ENCODE measurements around the gene ADGB. TPM values are rescaled to one million over a fixed set of nuclear protein-coding genes. Genes with fewer than 3 reads are reported as not detected.

The ADGB gene
- total RNA-seq, 1 experiment from 2014 or later = not detected

DNA sequence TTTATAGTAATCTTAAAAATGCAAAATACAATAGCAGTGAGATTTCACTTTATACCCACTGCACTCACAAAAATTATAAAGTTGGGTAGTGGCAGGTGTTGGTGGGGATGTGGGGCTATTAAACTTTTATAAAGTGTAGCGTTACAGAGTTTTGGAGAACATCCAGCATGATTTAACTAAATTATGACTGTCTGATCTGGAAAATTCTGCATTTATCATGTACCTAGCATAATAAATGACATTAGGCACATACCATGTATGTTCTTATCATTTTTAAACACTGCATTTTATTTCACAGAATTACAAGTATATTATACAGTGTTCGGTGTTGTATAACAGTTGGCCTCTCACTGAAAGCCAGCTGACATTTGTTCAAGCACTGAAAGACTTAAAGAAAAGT lies 169.9 kb downstream of the ADGB start (continued):
- TF ChIP-seq ELF1 (IDR thresholded peaks at IDR 0.05; ENCODE audit: borderline replicate concordance, low read depth) = no peak
- TF ChIP-seq, protein P1, sequence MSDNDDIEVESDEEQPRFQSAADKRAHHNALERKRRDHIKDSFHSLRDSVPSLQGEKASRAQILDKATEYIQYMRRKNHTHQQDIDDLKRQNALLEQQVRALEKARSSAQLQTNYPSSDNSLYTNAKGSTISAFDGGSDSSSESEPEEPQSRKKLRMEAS (IDR thresholded peaks at IDR 0.05) = no peak

- no peaks in the 10 kb centered on the region for H3K36me3 ChIP-seq (ENCODE audit: control insufficient read depth in 1 of 2, insufficient read depth in 2 of 2, low read length in 2 of 2)
- no peak overlapping the region for H3K4me3 ChIP-seq (replicated peaks in 1 of 2; ENCODE audit: low read depth in 1 of 2, low read length in 2 of 2)
- H3K4me2 ChIP-seq (ENCODE audit: low read length) = no peak overlapping the region
- no peak overlapping the region for H3K27ac ChIP-seq (ENCODE audit: low read depth, low read length)
- TF ChIP-seq JUND (IDR thresholded peaks at IDR 0.05) = no peak
- TF ChIP-seq SRF (IDR thresholded peaks at IDR 0.05; ENCODE audit: low read depth) = no peak
- TF ChIP-seq FOSL1 (IDR thresholded peaks at IDR 0.05; ENCODE audit: low read depth) = no peak
- TF ChIP-seq, protein P2, sequence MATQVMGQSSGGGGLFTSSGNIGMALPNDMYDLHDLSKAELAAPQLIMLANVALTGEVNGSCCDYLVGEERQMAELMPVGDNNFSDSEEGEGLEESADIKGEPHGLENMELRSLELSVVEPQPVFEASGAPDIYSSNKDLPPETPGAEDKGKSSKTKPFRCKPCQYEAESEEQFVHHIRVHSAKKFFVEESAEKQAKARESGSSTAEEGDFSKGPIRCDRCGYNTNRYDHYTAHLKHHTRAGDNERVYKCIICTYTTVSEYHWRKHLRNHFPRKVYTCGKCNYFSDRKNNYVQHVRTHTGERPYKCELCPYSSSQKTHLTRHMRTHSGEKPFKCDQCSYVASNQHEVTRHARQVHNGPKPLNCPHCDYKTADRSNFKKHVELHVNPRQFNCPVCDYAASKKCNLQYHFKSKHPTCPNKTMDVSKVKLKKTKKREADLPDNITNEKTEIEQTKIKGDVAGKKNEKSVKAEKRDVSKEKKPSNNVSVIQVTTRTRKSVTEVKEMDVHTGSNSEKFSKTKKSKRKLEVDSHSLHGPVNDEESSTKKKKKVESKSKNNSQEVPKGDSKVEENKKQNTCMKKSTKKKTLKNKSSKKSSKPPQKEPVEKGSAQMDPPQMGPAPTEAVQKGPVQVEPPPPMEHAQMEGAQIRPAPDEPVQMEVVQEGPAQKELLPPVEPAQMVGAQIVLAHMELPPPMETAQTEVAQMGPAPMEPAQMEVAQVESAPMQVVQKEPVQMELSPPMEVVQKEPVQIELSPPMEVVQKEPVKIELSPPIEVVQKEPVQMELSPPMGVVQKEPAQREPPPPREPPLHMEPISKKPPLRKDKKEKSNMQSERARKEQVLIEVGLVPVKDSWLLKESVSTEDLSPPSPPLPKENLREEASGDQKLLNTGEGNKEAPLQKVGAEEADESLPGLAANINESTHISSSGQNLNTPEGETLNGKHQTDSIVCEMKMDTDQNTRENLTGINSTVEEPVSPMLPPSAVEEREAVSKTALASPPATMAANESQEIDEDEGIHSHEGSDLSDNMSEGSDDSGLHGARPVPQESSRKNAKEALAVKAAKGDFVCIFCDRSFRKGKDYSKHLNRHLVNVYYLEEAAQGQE (IDR thresholded peaks at IDR 0.05; ENCODE audit: low read depth) = no peak
- TF ChIP-seq, protein P1 (IDR thresholded peaks at IDR 0.05) = no peak
- no peak for TF ChIP-seq EZH2phosphoT487 (IDR thresholded peaks at IDR 0.05; ENCODE audit: borderline replicate concordance)
- H3K9me3 ChIP-seq (ENCODE audit: control insufficient read depth in 1 of 2, insufficient read depth in 1 of 2, low read depth in 1 of 2, low read length in 2 of 2) = no peaks in the 10 kb centered on the region
- ChIA-PET CTCF (no interaction called here), POLR2A (no interaction called here), RAD21 (ENCODE audit: low non-redundant PET in 1 of 2, low total read pairs in 2 of 2, uncharacterized antibody in 2 of 2, unreplicated experiment in 2 of 2) (no interaction called here)
- no peak overlapping the region for H3K9ac ChIP-seq (ENCODE audit: low read length)
- no peaks in the 10 kb centered on the region for H4K20me1 ChIP-seq (ENCODE audit: insufficient read depth)
- intact Hi-C loops (cut with micrococcal nuclease) = no loop called here
- no peaks in the 10 kb centered on the region for H3K27me3 ChIP-seq (ENCODE audit: insufficient read depth, low read length)
- H2AFZ ChIP-seq (ENCODE audit: low read depth, low read length, poor library complexity, severe bottlenecking) = no peak overlapping the region
- ATAC-seq (no peak), DNase-seq (ENCODE audit: low read depth, low spot score) (no peak)
- H3K9me2 ChIP-seq (ENCODE audit: insufficient read depth) = no peaks in the 10 kb centered on the region
- no TSS peak for BruUV-seq (replicated peaks)
- H3K4me1 ChIP-seq (ENCODE audit: control insufficient read depth in 1 of 2, insufficient read depth in 2 of 2, low read length in 2 of 2) = no peaks in the 10 kb centered on the region
- no peaks in the 10 kb centered on the region for H3K79me2 ChIP-seq (ENCODE audit: insufficient read depth, low read length)
Observed at GRCh38 chr6:146770275-146770964, 171.6 kb downstream of the ADGB start.

Data from HCT116 (cell line).